Forelimb muscle (tissue), 1 donor: ENCODE results near the gene MAP3K1. TPM values are rescaled to one million over a fixed set of nuclear protein-coding genes. Genes with fewer than 3 reads are reported as not detected.
"Not testable (repeated sequence)": the region's sequence is repeated elsewhere in the genome, so short reads cannot be mapped to it uniquely, and the experiment has no call there.

Experiments used
- DNase-seq: peaks from one replicate; pipeline ENCODE4 v3.0.0-alpha.2; 2013; ENCODE audit warnings: low read depth
- polyA plus RNA-seq: library from polyadenylated mRNA; unstranded; fragments of 120-200 nt; gene quantifications from one replicate; pipeline ENCODE4 v1.2.1, GENCODE V29; 2013; ENCODE audit not compliant: insufficient read length

The MAP3K1 gene
- polyA plus RNA-seq, 1 donor: 11.0 TPM

GRCh38 chr5:56816546-56817081 lies 1.3 kb downstream of the MAP3K1 start:
- no peak for DNase-seq

DNA sequence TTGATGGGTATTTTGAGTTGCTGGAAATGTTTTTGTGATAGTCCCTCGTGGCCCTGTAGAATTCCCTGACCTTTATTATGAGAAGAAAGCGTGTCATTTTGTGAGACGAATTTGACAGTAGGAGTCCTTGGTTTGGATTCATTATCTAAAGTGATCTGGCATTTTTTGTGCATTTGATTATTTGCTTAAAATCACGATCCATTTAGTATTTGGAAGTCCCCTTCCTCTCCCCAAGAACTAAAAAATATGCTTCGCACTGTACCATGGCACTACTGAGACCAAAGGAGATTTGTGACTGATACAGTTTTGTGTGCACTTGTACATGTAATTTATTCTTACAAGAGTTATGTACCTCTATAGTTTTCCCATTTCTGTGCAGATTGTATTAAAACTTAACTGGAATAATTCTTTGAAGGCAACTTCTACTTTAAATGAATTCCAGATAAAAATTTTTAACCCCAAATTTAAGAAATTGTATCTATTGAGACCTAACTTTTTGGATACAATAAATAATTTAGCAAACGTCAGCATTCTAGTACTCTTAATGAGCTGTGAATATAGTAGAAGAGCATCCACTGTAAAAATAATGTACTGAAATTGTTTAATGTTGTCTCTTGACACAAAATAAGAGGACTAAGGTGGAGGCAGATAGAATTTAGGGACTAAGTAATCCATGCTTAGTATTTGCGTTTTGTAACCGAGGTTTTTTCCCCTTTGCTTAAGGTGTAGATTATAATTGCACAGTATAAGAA lies 2.1 kb downstream of the MAP3K1 start:
- DNase-seq: no peak

DNA sequence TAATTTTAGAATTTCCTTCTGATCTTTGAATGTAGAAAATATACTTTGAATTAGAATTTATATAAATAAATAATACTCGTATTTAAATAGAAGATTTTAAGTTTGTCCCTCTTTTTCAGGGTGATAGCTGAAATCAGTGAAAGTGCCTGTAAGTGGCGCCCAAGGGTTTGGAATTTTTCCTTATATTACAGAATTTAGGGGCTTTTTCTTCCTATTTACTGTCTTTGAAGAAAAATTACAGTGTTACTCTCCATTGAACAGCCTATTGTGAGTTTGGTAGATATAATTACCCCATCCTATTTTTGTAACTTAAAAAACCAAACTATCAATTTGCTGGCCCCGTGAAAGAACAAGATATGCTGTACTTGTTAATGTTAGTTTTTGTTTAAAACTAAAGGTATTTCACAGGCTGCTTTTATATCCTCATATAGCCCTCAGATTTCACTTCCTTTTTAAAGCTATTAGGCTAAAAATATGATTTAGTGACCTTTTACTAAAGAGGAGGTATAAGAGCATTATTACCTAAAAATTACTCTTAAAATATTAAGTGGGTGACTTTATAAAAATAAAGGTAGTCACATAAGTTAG lies 3.2 kb downstream of the MAP3K1 start:
- DNase-seq: no peak

- DNase-seq: no peak
Observed at GRCh38 chr5:56819060-56819881, 3.9 kb downstream of the MAP3K1 start.

DNA sequence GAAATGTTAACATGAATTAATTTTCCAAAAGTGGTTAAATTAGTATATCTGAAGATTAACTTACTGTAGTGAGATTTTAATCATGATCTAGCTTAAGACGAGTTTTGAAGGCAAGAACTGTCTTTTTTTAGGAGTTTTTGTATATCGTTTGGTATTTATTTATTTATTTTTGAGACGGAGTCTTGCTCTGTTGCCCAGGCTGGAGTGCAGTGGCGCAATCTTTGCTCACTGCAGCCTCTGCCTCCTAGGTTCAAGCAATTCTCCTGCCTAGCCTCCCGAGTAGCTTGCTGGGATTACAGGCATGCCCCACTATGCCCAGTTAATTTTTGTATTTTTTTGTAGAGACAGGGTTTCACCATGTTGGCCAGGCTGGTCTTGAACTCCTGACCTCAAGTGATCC lies 6.5 kb downstream of the MAP3K1 start:
- DNase-seq: not testable (repeated sequence)

DNA sequence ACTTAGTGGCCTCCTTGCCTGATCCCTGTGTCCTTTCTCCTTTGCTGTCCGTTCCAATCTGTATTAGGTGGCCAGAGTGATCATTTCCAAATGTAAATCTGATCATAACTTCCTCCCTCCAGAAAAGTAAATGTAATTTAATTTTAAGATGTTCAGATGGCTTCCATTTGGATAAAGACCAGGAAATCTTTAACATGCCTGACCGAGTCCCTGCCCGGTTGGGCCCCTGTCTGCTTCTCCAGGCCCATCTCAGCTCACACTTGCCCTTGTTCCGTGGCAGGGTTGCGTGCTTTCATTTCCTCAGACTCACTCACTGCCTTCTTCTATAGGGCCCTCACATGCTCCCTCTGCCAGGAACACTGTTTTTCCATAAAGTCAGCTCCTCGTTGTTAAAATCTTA lies 7.6 kb downstream of the MAP3K1 start:
- DNase-seq: no peak

DNA sequence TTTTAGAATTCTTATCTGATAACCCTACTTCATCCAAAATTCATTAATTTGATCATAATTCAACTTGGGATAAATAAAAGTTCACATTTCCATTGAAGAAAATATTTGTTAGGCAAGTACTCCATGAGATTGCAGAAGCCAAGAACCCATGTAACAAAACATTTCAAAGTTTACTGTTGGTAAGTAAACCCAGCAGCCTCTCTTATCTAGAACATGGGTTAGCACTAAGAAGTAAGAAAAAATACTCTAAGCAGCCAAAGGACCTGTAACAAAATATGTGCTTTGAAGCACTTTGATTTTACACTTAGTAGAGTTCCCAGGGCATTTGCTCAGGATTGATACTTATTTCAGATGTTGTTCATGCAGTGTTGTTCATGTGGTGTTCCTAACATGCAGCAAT lies 8.7 kb downstream of the MAP3K1 start:
- DNase-seq: no peak

DNA sequence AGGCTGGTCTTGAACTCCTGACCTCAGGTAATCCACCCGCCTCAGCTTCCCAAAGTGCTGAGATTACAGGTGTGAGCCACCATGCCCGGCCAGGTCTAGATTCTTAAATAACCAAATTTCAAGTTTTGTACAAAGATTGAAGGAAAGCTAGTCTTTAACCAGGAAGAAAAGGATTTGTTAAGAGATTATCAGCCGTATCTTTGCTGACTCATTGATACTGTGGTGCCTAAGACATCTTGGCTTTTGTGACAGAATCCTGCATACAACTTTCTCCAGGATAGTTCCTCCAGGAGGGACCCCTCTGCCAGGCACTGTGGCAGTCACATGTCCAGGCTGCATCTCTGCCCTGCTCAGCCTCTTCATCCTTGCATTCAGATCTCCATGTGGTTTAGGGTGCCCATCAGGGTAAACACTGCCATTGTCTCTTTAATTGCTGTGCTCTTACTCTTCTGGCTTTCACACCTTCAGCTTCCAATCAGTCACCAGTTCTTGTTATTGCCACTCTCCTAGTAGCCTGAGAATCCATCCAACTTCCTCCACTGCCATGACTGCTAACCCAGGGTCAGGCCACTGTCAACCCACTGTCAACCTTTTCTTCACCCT lies 10.0 kb downstream of the MAP3K1 start:
- no peak for DNase-seq

GRCh38 chr5:56827049-56827448 lies 11.7 kb downstream of the MAP3K1 start:
- no peak for DNase-seq

DNA sequence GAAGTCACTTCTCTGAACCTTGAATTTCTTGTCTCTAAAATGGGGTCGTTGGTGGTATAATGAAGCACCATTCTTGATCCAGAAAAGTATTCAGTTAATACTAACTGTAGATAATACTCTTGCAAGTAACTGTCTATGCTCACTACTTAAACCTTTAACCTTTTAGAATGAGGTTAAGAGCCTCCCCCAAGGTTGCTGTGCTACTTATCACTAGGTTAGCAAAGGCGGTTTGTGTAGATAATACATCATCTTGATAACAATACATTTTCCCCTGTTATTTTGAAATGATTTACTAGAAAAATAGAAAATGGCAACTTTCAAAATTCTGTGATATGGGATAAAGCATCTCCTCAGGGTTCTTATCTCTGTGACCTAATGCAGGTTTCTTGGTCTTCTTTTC lies 12.6 kb downstream of the MAP3K1 start:
- DNase-seq: no peak

- DNase-seq: no peak
Observed at GRCh38 chr5:56829137-56829908, 14.0 kb downstream of the MAP3K1 start.

GRCh38 chr5:56831773-56832172 lies 16.4 kb downstream of the MAP3K1 start:
- no peak for DNase-seq

DNA sequence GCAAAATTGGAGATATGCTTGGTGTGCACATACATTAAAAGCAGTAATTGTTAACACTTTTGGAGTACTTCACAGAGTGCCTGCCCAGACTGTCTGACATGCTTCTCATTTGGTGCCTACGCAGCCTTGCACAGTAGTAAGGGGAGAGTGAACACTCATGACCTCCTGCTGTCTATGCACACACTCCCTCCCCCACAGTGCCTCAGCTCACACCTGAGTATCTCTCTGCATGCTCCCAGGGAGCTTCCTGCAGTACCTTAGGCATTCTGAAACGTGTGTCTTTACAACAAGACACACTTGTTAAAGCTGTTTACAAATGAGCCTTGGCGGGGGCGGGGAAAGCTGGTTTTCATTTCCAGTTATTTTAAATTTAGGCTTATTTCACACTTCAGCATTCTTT lies 18.0 kb downstream of the MAP3K1 start:
- DNase-seq: no peak

DNA sequence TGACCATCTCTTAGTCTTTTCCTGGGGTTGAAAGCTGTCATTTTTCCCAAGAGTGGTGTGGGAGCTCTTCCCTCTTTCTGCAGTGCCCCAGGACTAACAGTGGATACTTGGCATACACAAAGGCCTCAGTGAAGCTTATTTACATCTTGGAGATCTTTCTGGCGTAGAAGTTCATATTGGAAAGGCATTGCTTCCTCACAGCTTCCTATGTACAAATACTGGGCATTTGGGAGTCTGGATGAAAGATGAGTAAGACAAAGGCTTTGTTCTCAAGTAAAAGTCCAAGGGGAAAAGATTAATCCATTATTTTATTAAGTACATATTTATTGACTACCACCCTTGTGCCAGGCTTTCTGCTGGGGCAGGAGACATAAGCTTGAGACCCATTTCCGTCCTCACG lies 22.0 kb downstream of the MAP3K1 start:
- DNase-seq: no peak

DNA sequence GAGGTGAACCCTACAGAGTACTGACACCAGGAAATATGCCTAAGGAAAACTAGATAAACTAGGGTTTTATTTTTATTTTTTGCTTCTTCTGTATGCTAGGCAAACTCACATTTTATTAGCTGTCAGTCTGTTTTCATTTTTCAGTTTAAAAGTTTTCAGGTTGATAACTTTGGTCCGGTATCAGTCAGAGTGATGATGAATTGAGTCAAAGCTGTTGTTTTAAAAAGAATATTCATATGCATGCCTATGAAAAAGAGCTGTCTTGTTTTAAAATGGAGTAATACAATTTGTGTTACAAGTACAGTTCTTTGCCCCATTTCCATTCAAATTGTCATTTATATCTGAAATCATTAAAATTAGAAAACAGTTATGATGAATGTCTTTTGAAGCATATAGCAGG lies 22.6 kb downstream of the MAP3K1 start:
- DNase-seq: no peak

DNA sequence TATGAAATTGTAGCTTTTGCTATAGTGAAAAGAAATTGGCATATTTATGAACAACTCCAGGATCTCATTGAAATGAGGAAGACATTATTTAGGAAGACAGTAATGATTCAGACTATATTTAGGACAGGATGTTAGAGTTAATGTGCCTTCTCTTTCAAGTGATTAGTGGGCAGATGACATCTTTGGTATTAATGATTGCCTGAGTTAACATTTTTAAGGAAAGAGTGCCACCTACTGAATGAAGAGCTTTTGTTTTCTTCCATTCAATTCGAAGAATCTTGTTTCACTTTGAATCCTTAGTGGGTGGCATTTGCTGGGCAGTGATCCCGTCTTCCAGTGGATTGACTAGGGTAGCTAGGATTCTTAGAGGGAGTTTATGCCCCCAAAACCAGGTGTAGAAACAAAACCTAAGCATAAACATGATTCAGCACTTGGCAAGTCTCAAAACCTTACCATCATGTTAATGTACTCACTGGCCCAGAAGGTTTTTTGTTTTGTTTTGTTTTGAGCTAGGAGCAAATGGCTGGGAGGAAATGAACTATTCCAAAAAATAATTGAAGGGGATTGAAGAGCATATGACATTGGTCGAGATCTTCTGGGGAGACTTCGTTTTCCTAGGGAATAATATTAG lies 23.2 kb downstream of the MAP3K1 start:
- no peak for DNase-seq

- DNase-seq: no peak
Observed at GRCh38 chr5:56839062-56839461, 23.7 kb downstream of the MAP3K1 start.

GRCh38 chr5:56840597-56840996 lies 25.2 kb downstream of the MAP3K1 start:
- no peak for DNase-seq

DNA sequence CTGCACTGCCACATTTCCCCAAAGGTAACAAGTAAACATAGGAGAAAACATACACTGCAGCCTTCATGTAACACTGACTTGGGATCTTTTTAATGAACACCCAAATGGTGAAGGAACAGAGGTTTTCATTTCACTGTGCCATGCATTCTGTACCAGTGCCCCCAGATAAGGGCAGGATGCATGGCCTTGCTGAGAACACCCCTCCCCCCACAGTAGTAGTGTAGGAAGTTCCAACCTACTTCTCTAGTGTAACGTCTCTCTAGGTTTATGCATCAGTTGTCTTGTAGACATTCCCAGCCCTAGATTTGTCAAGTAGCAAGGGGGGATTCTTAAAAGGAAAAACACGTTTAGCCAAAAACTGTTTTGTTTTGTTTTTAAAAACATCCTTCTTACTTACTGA lies 29.9 kb downstream of the MAP3K1 start:
- no peak for DNase-seq

GRCh38 chr5:56845904-56846480 lies 30.6 kb downstream of the MAP3K1 start:
- no peak for DNase-seq

DNA sequence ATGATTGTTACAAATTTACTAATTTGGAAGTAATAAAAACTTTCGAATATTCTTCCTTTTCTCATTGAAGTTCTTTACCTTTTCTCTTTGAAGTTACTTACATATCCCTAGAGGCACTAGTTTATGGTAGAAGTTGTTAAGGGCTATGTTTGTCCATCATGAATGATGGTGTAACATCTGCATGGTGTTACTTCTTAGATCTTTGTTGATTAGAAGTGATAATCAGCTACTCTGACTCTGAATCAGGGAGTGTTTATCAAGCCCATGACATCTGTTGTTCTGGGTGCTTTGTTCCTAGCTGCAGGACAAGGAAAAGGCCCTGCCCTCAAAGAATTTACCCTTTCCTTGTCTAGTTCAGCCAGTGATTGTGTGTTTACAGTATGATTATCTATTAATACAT lies 32.9 kb downstream of the MAP3K1 start:
- DNase-seq: no peak
